Liver (tissue), 9 donors: ENCODE measurements around the gene CD27. TPM values are rescaled to one million over a fixed set of nuclear protein-coding genes. Genes with fewer than 3 reads are reported as not detected.

Source experiments
- DNase-seq: peaks from one replicate; pipeline ENCODE4 v3.0.0-alpha.2; 2017; ENCODE audit warnings: low spot score
- H3K27ac ChIP-seq, 2 donors: one replicate each; pipeline ENCODE4 v1.7.0; 2013; ENCODE audit warnings: inconsistent platforms in 2 of 2, low read length in 2 of 2, control low read depth in 1 of 2, low read depth in 1 of 2, mild to moderate bottlenecking in 1 of 2
- H3K27me3 ChIP-seq, 4 donors: one replicate each; pipeline versions ENCODE4 v1.6.1 to v1.7.0; 2013; ENCODE audit warnings: low read length in 3 of 4, inconsistent platforms in 1 of 4, mild to moderate bottlenecking in 1 of 4, moderate library complexity in 1 of 4; ENCODE audit not compliant: control insufficient read depth in 4 of 4, insufficient read depth in 4 of 4
- H3K36me3 ChIP-seq, 4 donors: one replicate each; pipeline versions ENCODE4 v1.6.1 to v1.7.0; 2013; ENCODE audit warnings: low read length in 3 of 4, mild to moderate bottlenecking in 3 of 4, low read depth in 1 of 4, moderate library complexity in 1 of 4; ENCODE audit not compliant: control insufficient read depth in 4 of 4, insufficient read depth in 3 of 4
- H3K4me1 ChIP-seq, 4 donors: one replicate each; pipeline versions ENCODE4 v1.6.1 to v1.7.0; 2013; ENCODE audit warnings: low read length in 3 of 4, mild to moderate bottlenecking in 3 of 4, moderate library complexity in 1 of 4; ENCODE audit not compliant: control insufficient read depth in 4 of 4, insufficient read depth in 4 of 4
- H3K4me3 ChIP-seq, 3 donors: one replicate each; pipeline versions ENCODE4 v1.6.1 to v1.7.0; 2013; ENCODE audit warnings: low read length in 3 of 3, control low read depth in 1 of 3, low read depth in 1 of 3, mild to moderate bottlenecking in 1 of 3
- H3K9ac ChIP-seq, 2 donors: one replicate each; pipeline ENCODE4 v1.7.0; 2013; ENCODE audit warnings: low read length in 2 of 2, mild to moderate bottlenecking in 2 of 2, moderate library complexity in 2 of 2, control low read depth in 1 of 2, low read depth in 1 of 2
- H3K9me3 ChIP-seq, 4 donors: one replicate each; pipeline versions ENCODE4 v1.6.1 to v1.7.0; 2013; ENCODE audit warnings: low read length in 3 of 4; ENCODE audit not compliant: control insufficient read depth in 4 of 4
- EGR1 ChIP-seq, 2 donors: IDR thresholded peaks; 2 replicates each; pipeline ENCODE4 v1.6.1; 2016 to 2018; ENCODE audit warnings: antibody characterized with exemption in 2 of 2, low read depth in 2 of 2
- FOXA1 ChIP-seq: IDR thresholded peaks from 2 replicates; pipeline ENCODE4 v1.6.1; 2016; ENCODE audit warnings: antibody characterized with exemption
- FOXA2 ChIP-seq: IDR thresholded peaks from 2 replicates; pipeline ENCODE4 v1.6.1; 2016; ENCODE audit warnings: antibody characterized with exemption
- GABPA ChIP-seq, 2 donors: IDR thresholded peaks in 1 of 2; conservative IDR thresholded peaks in 1 of 2; 2 replicates each; pipeline ENCODE4 v1.6.1; 2016; ENCODE audit warnings: antibody characterized with exemption in 2 of 2, mild to moderate bottlenecking in 1 of 2, moderate library complexity in 1 of 2
- HNF4G ChIP-seq: IDR thresholded peaks from 2 replicates; pipeline ENCODE4 v1.6.1; 2016; ENCODE audit warnings: antibody characterized with exemption
- JUND ChIP-seq, 2 donors: IDR thresholded peaks; 2 replicates each; pipeline ENCODE4 v1.6.1; 2016; ENCODE audit warnings: antibody characterized with exemption in 2 of 2
- NR2F2 ChIP-seq: IDR thresholded peaks from 2 replicates; pipeline ENCODE4 v1.6.1; 2016; ENCODE audit warnings: antibody characterized with exemption
- RAD21 ChIP-seq, 2 donors: IDR thresholded peaks; 2 replicates each; pipeline ENCODE4 v1.6.1; 2016; ENCODE audit warnings: antibody characterized with exemption in 2 of 2, mild to moderate bottlenecking in 2 of 2
- RXRA ChIP-seq, 2 donors: IDR thresholded peaks; 2 replicates each; pipeline ENCODE4 v1.6.1; 2017 to 2018; ENCODE audit warnings: antibody characterized with exemption in 2 of 2, mild to moderate bottlenecking in 1 of 2
- SP1 ChIP-seq: IDR thresholded peaks from 2 replicates; pipeline ENCODE4 v1.6.1; 2018; ENCODE audit warnings: antibody characterized with exemption, mild to moderate bottlenecking
- TAF1 ChIP-seq: conservative IDR thresholded peaks from 2 replicates; pipeline ENCODE4 v1.6.1; 2016; ENCODE audit warnings: antibody characterized with exemption, mild to moderate bottlenecking
- YY1 ChIP-seq: IDR thresholded peaks from 2 replicates; pipeline ENCODE4 v1.6.1; 2016; ENCODE audit warnings: antibody characterized with exemption, mild to moderate bottlenecking
- WGBS: extraction: QIAGEN DNeasy Blood & Tissue Kit; methylation state at CpG from one replicate; pipeline ENCODE4 v1.1.7; 2013; 5-methylcytosine and 5-hydroxymethylcytosine counted together
- polyA plus RNA-seq, 2 donors: library from polyadenylated mRNA; stranded (reverse) in 1 of 2; unstranded in 1 of 2; fragments of 200-250 nt in 1 of 2; fragments of >200 nt in 1 of 2; fragmentation: Nextera tagmentation in 1 of 2; extraction: Ambion mirVana in 1 of 2; gene quantifications; one replicate each; pipeline versions ENCODE4 v1.2.1 to v1.2.3, GENCODE V29; 2013 to 2015
- total RNA-seq, 2 donors: library from RNA; depleted of rRNA; stranded (reverse); fragments of >200 nt; gene quantifications; one replicate each; pipeline ENCODE4 v1.2.3, GENCODE V29; 2014
- TF ChIP-seq, protein P1 (sequence below): IDR thresholded peaks from 2 replicates; pipeline ENCODE4 v1.6.1; 2016; ENCODE audit warnings: antibody characterized with exemption, mild to moderate bottlenecking
- TF ChIP-seq, protein P2 (sequence below): IDR thresholded peaks from 2 replicates; pipeline ENCODE4 v1.6.1; 2016; ENCODE audit warnings: antibody characterized with exemption
- TF ChIP-seq, protein P3 (sequence below): IDR thresholded peaks from 2 replicates; pipeline ENCODE4 v1.6.1; 2016; ENCODE audit warnings: antibody characterized with exemption
- donor health status: healthy.
- donor health status: healthy.
- donor health status: healthy.
- donor health status: healthy.
- donor health status: healthy.

CD27 gene
- total and polyA plus RNA-seq, 4 donors: 0.28 to 2.5 (median 0.62) TPM

DNA sequence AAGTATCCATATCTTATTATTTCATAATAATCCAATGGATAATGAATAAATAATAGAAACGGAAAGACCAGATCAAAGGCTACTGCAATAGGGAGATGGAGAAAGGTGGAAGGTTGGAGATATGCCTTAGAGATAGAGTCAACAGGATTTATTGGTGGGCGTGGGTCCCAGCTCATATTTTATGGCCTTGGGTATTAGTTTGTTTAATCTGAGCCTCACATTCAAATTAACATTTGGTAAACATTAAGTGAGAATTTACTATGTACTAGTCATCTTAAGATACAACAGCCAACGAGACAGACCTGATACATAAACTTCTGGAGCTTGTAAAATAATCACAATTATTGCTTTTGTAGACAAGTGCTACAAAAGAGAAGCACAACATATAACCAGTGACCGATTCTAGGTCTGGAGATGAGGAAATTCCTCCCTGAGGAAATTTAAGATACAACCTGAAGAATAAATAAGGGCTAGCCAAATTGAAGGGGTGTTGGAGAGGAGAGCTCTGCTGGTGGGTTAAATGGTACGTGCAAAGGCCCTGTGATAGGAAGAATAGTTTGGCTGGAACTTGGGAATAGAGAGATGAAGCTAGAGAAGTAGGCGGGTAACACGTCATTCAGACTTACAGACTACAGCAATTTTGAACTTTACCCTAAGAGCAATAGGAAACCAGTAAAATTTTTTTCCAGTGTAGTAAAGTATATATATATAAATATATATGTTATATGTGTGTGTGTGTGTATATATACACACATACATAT lies 44.7 kb upstream of the CD27 start:
- no peak overlapping the region for H3K9ac ChIP-seq
- H3K27me3 ChIP-seq: no peaks in the 10 kb centered on the region
- DNase-seq: no peak
- H3K27ac ChIP-seq: no peak overlapping the region
- no peak overlapping the region for H3K4me3 ChIP-seq
- WGBS: 90% methylated on average over 7 of the region's 7 CpGs
- TF ChIP-seq GABPA (IDR thresholded peaks at IDR 0.05 in 1 of 2, conservative IDR thresholded peaks at IDR 0.05 in 1 of 2): no peak
- no peak for TF ChIP-seq RXRA (IDR thresholded peaks at IDR 0.05)
- no peak for TF ChIP-seq TAF1
- no peak for TF ChIP-seq YY1
- TF ChIP-seq FOXA1: no peak
- TF ChIP-seq, protein P1, sequence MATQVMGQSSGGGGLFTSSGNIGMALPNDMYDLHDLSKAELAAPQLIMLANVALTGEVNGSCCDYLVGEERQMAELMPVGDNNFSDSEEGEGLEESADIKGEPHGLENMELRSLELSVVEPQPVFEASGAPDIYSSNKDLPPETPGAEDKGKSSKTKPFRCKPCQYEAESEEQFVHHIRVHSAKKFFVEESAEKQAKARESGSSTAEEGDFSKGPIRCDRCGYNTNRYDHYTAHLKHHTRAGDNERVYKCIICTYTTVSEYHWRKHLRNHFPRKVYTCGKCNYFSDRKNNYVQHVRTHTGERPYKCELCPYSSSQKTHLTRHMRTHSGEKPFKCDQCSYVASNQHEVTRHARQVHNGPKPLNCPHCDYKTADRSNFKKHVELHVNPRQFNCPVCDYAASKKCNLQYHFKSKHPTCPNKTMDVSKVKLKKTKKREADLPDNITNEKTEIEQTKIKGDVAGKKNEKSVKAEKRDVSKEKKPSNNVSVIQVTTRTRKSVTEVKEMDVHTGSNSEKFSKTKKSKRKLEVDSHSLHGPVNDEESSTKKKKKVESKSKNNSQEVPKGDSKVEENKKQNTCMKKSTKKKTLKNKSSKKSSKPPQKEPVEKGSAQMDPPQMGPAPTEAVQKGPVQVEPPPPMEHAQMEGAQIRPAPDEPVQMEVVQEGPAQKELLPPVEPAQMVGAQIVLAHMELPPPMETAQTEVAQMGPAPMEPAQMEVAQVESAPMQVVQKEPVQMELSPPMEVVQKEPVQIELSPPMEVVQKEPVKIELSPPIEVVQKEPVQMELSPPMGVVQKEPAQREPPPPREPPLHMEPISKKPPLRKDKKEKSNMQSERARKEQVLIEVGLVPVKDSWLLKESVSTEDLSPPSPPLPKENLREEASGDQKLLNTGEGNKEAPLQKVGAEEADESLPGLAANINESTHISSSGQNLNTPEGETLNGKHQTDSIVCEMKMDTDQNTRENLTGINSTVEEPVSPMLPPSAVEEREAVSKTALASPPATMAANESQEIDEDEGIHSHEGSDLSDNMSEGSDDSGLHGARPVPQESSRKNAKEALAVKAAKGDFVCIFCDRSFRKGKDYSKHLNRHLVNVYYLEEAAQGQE: no peak
- no peak for TF ChIP-seq HNF4G
- no peak for TF ChIP-seq RAD21 (IDR thresholded peaks at IDR 0.05)
- no peak for TF ChIP-seq EGR1 (IDR thresholded peaks at IDR 0.05; ENCODE audit: low read depth in 2 of 2)
- TF ChIP-seq FOXA2: no peak
- TF ChIP-seq, protein P2, sequence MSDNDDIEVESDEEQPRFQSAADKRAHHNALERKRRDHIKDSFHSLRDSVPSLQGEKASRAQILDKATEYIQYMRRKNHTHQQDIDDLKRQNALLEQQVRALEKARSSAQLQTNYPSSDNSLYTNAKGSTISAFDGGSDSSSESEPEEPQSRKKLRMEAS: no peak
- TF ChIP-seq JUND (IDR thresholded peaks at IDR 0.05): no peak
- H3K9me3 ChIP-seq: no peaks in the 10 kb centered on the region
- peaks cover 2 to 10% (median 5%) of the 10 kb centered on the region in 4 donors for H3K36me3 ChIP-seq
- H3K4me1 ChIP-seq: no peaks in the 10 kb centered on the region

DNA sequence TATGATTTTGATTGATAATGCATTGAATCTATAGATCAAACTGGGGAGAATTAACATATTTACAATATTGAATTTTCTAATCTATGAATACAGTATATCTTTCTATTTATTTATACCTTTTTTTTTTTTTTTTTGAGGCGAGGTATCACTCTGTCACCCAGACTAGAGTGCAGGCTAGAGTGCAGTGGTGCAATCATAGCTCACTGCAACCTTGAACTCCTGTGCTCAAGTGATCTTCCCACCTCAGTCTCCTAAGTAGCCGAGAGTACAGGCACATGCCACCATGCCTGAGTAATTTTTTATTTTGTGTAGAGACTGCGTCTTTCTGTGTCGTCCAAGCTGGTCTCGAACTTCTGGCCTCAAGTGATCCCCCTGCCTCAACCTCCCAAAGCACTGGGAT lies 40.4 kb upstream of the CD27 start:
- Histone ChIP-seq H3K4me3 (no peak overlapping the region), H3K27me3 (no peaks in the 10 kb centered on the region), H3K36me3 (no peaks in the 10 kb centered on the region), H3K4me1 (no peaks in the 10 kb centered on the region), H3K9me3 (no peaks in the 10 kb centered on the region), H3K27ac (no peak overlapping the region), H3K9ac (no peak overlapping the region)
- WGBS: 85% methylated on average over 5 of the region's 5 CpGs
- TF ChIP-seq YY1: no peak
- TF ChIP-seq NR2F2: no peak
- TF ChIP-seq HNF4G: no peak
- no peak for DNase-seq

DNA sequence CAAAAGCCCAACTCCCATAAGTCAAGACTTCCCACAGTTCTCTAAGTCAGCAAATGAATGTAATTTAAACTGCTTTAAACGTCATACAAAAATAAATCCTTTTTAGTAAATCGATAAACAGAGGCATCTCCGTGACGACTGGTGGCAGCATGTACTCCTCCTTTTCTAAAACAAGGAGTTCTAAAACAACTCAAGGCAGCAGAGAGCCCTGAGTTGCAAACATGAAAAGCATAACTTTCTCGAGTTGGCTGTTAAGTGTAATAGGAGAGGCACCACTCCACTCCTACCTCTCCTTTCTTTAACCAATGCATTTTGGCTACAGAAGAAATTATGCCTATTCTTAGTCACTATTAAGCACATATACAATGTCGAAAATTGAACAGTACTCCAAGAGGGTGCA lies 38.8 kb upstream of the CD27 start:
- no peak for DNase-seq
- Histone ChIP-seq H3K4me3 (no peak overlapping the region), H3K9ac (no peak overlapping the region), H3K27ac (no peak overlapping the region), H3K9me3 (no peaks in the 10 kb centered on the region), H3K27me3 (no peaks in the 10 kb centered on the region), H3K4me1 (no peaks in the 10 kb centered on the region), H3K36me3 (no peaks in the 10 kb centered on the region)
- WGBS: 86% methylated on average over 6 of the region's 6 CpGs
- no peak for TF ChIP-seq RXRA (IDR thresholded peaks at IDR 0.05)
- TF ChIP-seq, protein P1: no peak
- no peak for TF ChIP-seq YY1
- TF ChIP-seq, protein P2: no peak
- no peak for TF ChIP-seq RAD21 (IDR thresholded peaks at IDR 0.05)
- TF ChIP-seq FOXA1: no peak
- TF ChIP-seq SP1: no peak
- TF ChIP-seq EGR1 (IDR thresholded peaks at IDR 0.05; ENCODE audit: low read depth in 2 of 2): no peak
- TF ChIP-seq, protein P3, sequence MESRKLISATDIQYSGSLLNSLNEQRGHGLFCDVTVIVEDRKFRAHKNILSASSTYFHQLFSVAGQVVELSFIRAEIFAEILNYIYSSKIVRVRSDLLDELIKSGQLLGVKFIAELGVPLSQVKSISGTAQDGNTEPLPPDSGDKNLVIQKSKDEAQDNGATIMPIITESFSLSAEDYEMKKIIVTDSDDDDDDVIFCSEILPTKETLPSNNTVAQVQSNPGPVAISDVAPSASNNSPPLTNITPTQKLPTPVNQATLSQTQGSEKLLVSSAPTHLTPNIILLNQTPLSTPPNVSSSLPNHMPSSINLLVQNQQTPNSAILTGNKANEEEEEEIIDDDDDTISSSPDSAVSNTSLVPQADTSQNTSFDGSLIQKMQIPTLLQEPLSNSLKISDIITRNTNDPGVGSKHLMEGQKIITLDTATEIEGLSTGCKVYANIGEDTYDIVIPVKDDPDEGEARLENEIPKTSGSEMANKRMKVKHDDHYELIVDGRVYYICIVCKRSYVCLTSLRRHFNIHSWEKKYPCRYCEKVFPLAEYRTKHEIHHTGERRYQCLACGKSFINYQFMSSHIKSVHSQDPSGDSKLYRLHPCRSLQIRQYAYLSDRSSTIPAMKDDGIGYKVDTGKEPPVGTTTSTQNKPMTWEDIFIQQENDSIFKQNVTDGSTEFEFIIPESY: no peak
- no peak for TF ChIP-seq JUND (IDR thresholded peaks at IDR 0.05)
- TF ChIP-seq NR2F2: no peak
- TF ChIP-seq HNF4G: no peak
- no peak for TF ChIP-seq FOXA2
- TF ChIP-seq TAF1: no peak
- no peak for TF ChIP-seq GABPA (IDR thresholded peaks at IDR 0.05 in 1 of 2, conservative IDR thresholded peaks at IDR 0.05 in 1 of 2)
